OCI-LY7 (cell line): ENCODE measurements around the gene FOLH1. TPM values are rescaled to one million over a fixed set of nuclear protein-coding genes. Genes with fewer than 3 reads are reported as not detected.
"Not testable (repeated sequence)": the region's sequence is repeated elsewhere in the genome, so short reads cannot be mapped to it uniquely, and the experiment has no call there.

Experiments used
- Bru-seq: library from RNA; stranded (reverse); fragments of 400-500 nt; gene quantifications from one replicate; lab custom pipeline; 2021; lab: Mats Ljungman, UMichigan
- BruChase-seq, 2 experiments: library from RNA; stranded (reverse); fragments of 400-500 nt; gene quantifications; one replicate each; lab custom pipeline; 2021; lab: Mats Ljungman, UMichigan
- BruUV-seq: library from RNA; stranded (reverse); fragments of 400-500 nt; replicated peaks from 2 replicates; lab custom pipeline; 2021; lab: Mats Ljungman, UMichigan
- CTCF ChIA-PET: fragments of 300-600 bp; sonication (Branson Sonifier 250); formaldehyde crosslinking; loops from one replicate; lab custom pipeline; 2022; ENCODE audit warnings: antibody characterized with exemption; ENCODE audit not compliant: unreplicated experiment; lab: Charles Lee
- POLR2A ChIA-PET: fragments of 300-600 bp; sonication (Branson Sonifier 250); formaldehyde crosslinking; loops from one replicate; lab custom pipeline; 2022; ENCODE audit warnings: antibody characterized with exemption; lab: Charles Lee
- DNase-seq: peaks from one replicate; pipeline ENCODE4 v3.0.0-alpha.2; 2015; ENCODE audit warnings: low spot score
- H2AFZ ChIP-seq: fragments of 200-600 bp; sonication (generic), shearing (Covaris generic); 2 replicates; pipeline ENCODE4 v1.6.1; 2014; ENCODE audit warnings: mild to moderate bottlenecking, antibody characterized with exemption, low read length, moderate library complexity
- H3K27ac ChIP-seq: fragments of 200-600 bp; sonication (generic); 2 replicates; pipeline ENCODE4 v1.5.1; 2014; ENCODE audit warnings: mixed run types, low read depth, mild to moderate bottlenecking, moderate library complexity, low read length, inconsistent platforms; ENCODE audit not compliant: poor library complexity, severe bottlenecking
- H3K36me3 ChIP-seq: fragments of 200-600 bp; sonication (generic); 2 replicates; pipeline ENCODE4 v1.6.1; 2014; ENCODE audit warnings: mild to moderate bottlenecking, antibody characterized with exemption, low read length, moderate library complexity, mixed read lengths; ENCODE audit not compliant: insufficient read depth
- H3K4me1 ChIP-seq: fragments of 200-600 bp; sonication (generic); 2 replicates; pipeline ENCODE4 v1.5.1; 2014; ENCODE audit warnings: mild to moderate bottlenecking, low read length; ENCODE audit not compliant: insufficient read depth, poor library complexity, severe bottlenecking
- H3K4me2 ChIP-seq: fragments of 200-600 bp; sonication (generic); 2 replicates; pipeline ENCODE4 v1.6.1; 2014; ENCODE audit warnings: mild to moderate bottlenecking, low read length
- H3K4me3 ChIP-seq: fragments of 200-600 bp; sonication (generic); 2 replicates; pipeline ENCODE4 v1.5.1; 2014; ENCODE audit warnings: mild to moderate bottlenecking, low read depth, low read length; ENCODE audit not compliant: poor library complexity, severe bottlenecking
- H3K79me2 ChIP-seq: fragments of 200-600 bp; sonication (generic); 2 replicates; pipeline ENCODE4 v1.6.1; 2016; ENCODE audit warnings: low read depth, mild to moderate bottlenecking, low read length, moderate library complexity, mixed read lengths; ENCODE audit not compliant: insufficient read depth
- H3K9me2 ChIP-seq: fragments of 200-600 bp; sonication (generic); 2 replicates; pipeline ENCODE4 v1.6.1; 2016; ENCODE audit warnings: mild to moderate bottlenecking, low read length, mixed read lengths; ENCODE audit not compliant: insufficient read depth
- H3K9me3 ChIP-seq: fragments of 200-600 bp; sonication (generic); 2 replicates; pipeline ENCODE4 v1.6.1; 2014; ENCODE audit warnings: mild to moderate bottlenecking, mixed run types, low read length, mixed read lengths
- H4K20me1 ChIP-seq: fragments of 200-600 bp; sonication (generic); 2 replicates; pipeline ENCODE4 v1.6.1; 2014; ENCODE audit warnings: mild to moderate bottlenecking, antibody characterized with exemption, low read length, moderate library complexity, mixed read lengths; ENCODE audit not compliant: insufficient read depth
- EZH2phosphoT487 ChIP-seq: fragments of 200-600 bp; sonication (generic); IDR thresholded peaks from 2 replicates; pipeline ENCODE4 v1.6.1; 2018; ENCODE audit warnings: low read depth, borderline replicate concordance, mild to moderate bottlenecking, mixed run types, antibody characterized with exemption, low read length, moderate library complexity, mixed read lengths
- intact Hi-C: fragments of 100-400 bp; cut with micrococcal nuclease; formaldehyde crosslinking; loops from one replicate; pipeline ENCODE4 v1.10.0; 2022; ENCODE audit not compliant: unreplicated experiment
- long read RNA-seq: library from polyadenylated mRNA; stranded (forward); transcript quantifications from one replicate; pipeline ENCODE4 v2.0.0, GENCODE V29; 2022
- total RNA-seq, 2 experiments: library from RNA; depleted of rRNA in 1 of 2; stranded (reverse); fragments of >200 nt in 1 of 2; shearing (Covaris generic) in 1 of 2; gene quantifications; 2 replicates each; pipeline ENCODE4 v1.2.3, GENCODE V29; 2014 to 2022
- TF ChIP-seq, protein P1 (sequence below): fragments of 200-600 bp; sonication (generic); conservative IDR thresholded peaks from 2 replicates; pipeline ENCODE4 v1.5.1; 2014; ENCODE audit warnings: mild to moderate bottlenecking, antibody characterized with exemption, low read length, moderate library complexity, mixed read lengths

Gene FOLH1
- total RNA-seq (2014; rRNA removed; shearing (Covaris generic)) (not detected in 2 replicates), total RNA-seq (2022) (not detected in 2 replicates), Bru-seq, nascent RNA (not detected), BruChase-seq, experiment 1, labeled RNA remaining after a 6-hour chase (percentile 3 among the genes with signal in this experiment), BruChase-seq, experiment 2, labeled RNA remaining after a 2-hour chase (not detected)
- long read RNA-seq, result 0 reads

DNA sequence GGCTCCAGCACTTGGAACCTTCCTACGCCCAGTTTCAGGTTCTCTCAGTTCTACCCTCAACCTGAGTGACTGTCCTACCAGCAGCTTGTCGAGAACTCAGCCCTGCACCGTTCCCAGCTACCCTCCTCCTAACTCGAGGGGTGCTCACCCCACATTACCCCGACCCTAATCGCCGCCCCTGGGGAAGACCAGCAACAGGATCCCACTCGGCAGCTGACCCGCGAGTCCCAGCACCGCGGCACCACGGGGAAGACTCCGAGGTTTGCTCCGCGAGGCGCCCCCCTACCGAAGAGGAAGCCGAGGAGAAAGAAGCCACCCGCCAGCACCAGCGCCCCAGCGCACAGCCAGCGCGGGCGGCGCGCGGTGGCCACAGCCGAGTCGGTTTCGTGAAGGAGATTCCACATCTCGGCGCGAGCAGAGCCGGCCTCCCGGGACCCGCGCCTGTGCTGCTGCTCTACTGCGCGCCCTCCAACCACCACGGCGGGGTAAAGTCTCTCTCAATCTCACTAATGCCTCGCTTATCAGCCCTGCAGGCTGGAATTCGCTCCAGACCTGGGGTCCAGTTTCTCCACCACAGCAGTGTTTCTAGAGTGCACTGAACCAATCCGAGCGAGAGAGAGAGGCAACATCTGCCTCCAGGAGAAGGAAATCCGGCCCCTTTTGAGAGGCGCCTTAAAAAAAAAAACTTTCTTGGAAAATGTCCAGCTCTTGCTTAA lies at the start of gene FOLH1:
Gene FOLH1, minus strand, starts transcription at position 597 of the 716 bp plus-strand sequence. Its CDS starts 193 bp downstream, at position 404.
- Histone ChIP-seq H3K4me3 (no peak within 1 kb of the TSS), H3K36me3 (no peaks in the 10 kb centered on the region), H4K20me1 (no peaks in the 10 kb centered on the region), H3K9me3 (no peaks in the 10 kb centered on the region), H3K4me2 (no peak within 1 kb of the TSS), H3K79me2 (no peaks in the 10 kb centered on the region), H3K4me1 (no peaks in the 10 kb centered on the region), H3K9me2 (no peaks in the 10 kb centered on the region), H2AFZ (no peak within 1 kb of the TSS), H3K27ac (no peak within 1 kb of the TSS)
- POLR2A ChIA-PET, result no interaction called here
- TF ChIP-seq, protein P1, sequence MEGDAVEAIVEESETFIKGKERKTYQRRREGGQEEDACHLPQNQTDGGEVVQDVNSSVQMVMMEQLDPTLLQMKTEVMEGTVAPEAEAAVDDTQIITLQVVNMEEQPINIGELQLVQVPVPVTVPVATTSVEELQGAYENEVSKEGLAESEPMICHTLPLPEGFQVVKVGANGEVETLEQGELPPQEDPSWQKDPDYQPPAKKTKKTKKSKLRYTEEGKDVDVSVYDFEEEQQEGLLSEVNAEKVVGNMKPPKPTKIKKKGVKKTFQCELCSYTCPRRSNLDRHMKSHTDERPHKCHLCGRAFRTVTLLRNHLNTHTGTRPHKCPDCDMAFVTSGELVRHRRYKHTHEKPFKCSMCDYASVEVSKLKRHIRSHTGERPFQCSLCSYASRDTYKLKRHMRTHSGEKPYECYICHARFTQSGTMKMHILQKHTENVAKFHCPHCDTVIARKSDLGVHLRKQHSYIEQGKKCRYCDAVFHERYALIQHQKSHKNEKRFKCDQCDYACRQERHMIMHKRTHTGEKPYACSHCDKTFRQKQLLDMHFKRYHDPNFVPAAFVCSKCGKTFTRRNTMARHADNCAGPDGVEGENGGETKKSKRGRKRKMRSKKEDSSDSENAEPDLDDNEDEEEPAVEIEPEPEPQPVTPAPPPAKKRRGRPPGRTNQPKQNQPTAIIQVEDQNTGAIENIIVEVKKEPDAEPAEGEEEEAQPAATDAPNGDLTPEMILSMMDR, result no peak
- no peak for TF ChIP-seq EZH2phosphoT487
- BruUV-seq, result no TSS peak
- intact Hi-C loops, result no loop called here
- DNase-seq, result no peak
- CTCF ChIA-PET, result no interaction called here

DNA sequence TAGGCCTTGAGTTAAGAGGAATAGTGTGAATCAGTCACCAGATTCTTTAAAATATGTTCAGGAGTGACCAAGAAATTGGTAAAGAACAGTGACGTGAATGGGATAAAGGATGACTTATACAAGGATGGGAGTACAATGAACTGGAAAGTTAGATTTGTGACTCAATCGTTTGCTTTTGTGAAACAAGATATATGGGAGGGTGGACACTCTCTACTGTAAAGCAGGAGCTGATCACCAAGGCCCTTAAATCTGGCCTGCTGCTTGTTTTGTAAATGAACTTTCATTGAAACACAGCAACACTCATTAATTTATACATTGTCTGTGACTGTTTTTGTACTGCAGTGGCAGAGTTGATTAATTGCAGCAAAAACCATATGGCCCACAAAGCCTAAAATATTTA lies 46.7 kb upstream of the FOLH1 start:
- BruUV-seq, DNase-seq, H3K9me3 ChIP-seq, H3K27ac ChIP-seq, H3K9me2 ChIP-seq, POLR2A ChIA-PET, H3K4me3 ChIP-seq, intact Hi-C loops, H3K36me3 ChIP-seq, H4K20me1 ChIP-seq, H3K79me2 ChIP-seq, H2AFZ ChIP-seq, H3K4me2 ChIP-seq, H3K4me1 ChIP-seq, CTCF ChIA-PET: not testable (repeated sequence)

DNA sequence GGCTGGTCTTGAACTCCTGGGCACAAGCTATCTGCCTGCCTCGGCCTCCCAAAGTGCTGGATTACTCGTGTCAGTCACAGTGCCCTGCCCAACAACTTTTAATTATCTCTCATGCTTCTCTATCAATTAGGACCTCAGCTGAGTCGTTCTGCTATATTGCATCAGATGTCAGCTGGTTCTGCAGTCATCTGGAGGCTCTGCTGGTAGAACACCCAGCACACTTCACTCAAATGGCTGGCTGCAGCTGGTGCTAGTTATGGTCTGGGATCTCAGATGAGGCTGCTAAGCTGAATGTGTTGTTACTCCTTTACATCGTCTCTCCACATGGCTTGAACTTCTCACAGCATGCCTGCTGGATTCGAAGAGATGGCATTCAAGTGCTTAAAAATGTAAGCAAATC lies 42.8 kb upstream of the FOLH1 start:
- POLR2A ChIA-PET, H3K9me2 ChIP-seq, H2AFZ ChIP-seq, H4K20me1 ChIP-seq, H3K4me3 ChIP-seq, DNase-seq, H3K4me1 ChIP-seq, intact Hi-C loops, H3K4me2 ChIP-seq, H3K36me3 ChIP-seq, H3K9me3 ChIP-seq, H3K27ac ChIP-seq, H3K79me2 ChIP-seq, BruUV-seq, CTCF ChIA-PET: not testable (repeated sequence)

DNA sequence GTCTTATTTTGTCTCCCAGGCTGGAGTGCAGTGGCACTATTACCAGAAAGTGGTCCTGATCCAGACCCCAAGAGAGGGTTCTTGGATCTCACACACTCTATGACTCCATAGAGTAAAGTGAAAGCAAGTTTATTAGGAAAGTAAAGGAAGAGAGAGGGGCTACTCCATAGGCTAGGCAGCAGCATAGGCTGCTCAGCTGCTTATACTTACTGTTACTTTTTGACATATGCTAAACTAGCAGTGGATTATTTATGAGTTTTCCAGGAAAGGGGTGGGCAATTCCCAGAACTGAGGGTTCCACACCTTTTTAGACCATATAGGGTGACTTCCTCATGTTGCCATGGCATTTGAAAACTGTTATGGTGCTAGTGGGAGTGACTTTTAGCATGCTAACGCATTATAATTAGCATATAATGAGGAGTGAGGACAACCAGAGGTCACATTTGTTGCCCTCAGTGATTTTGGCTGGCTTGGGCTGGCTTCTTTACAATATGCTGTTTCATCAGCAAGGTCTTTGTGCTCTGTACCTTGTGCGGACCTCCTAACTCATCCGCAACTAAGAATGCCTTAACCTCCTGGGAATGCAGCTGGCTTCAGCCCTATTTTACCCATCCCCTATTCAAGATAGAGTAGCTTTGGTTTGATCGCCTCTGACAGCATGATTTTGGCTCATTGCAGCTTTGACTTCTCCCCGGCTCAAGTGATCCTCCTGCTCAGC lies 42.2 kb upstream of the FOLH1 start:
- H4K20me1 ChIP-seq, POLR2A ChIA-PET, H3K9me3 ChIP-seq, H3K79me2 ChIP-seq, CTCF ChIA-PET, H3K4me2 ChIP-seq, DNase-seq, H2AFZ ChIP-seq, H3K4me3 ChIP-seq, intact Hi-C loops, H3K9me2 ChIP-seq, H3K36me3 ChIP-seq, BruUV-seq, H3K4me1 ChIP-seq, H3K27ac ChIP-seq: not testable (repeated sequence)

DNA sequence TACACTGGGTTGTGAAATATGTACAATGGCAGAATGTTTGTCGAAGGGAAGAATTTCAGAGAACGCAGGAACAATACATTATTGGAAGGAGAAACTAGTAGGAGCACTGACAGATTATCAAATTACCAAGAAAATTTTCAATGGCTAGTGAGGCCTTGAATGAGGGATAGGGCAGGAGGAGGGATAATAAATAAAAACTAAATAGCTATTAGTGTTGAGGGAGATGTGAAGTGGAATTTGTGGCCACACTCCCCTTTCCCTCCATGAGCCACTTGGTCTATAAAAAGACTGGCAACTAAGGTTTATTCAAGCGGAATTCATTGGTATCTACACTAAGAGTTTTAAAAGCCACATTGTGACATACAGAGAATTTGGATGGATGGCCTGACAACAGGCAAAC lies 41.0 kb upstream of the FOLH1 start:
- CTCF ChIA-PET, H3K9me2 ChIP-seq, H2AFZ ChIP-seq, H3K27ac ChIP-seq, H3K4me3 ChIP-seq, H4K20me1 ChIP-seq, DNase-seq, H3K36me3 ChIP-seq, POLR2A ChIA-PET, H3K4me2 ChIP-seq, intact Hi-C loops, H3K79me2 ChIP-seq, H3K9me3 ChIP-seq, H3K4me1 ChIP-seq, BruUV-seq: not testable (repeated sequence)
